ENCODE results near the gene ENDOV. TPM values are rescaled to one million over a fixed set of nuclear protein-coding genes. Genes with fewer than 3 reads are reported as not detected.

ENDOV gene
- total RNA-seq, 2 experiments from 2014 or later: 16.8 to 18.1 TPM

DNA sequence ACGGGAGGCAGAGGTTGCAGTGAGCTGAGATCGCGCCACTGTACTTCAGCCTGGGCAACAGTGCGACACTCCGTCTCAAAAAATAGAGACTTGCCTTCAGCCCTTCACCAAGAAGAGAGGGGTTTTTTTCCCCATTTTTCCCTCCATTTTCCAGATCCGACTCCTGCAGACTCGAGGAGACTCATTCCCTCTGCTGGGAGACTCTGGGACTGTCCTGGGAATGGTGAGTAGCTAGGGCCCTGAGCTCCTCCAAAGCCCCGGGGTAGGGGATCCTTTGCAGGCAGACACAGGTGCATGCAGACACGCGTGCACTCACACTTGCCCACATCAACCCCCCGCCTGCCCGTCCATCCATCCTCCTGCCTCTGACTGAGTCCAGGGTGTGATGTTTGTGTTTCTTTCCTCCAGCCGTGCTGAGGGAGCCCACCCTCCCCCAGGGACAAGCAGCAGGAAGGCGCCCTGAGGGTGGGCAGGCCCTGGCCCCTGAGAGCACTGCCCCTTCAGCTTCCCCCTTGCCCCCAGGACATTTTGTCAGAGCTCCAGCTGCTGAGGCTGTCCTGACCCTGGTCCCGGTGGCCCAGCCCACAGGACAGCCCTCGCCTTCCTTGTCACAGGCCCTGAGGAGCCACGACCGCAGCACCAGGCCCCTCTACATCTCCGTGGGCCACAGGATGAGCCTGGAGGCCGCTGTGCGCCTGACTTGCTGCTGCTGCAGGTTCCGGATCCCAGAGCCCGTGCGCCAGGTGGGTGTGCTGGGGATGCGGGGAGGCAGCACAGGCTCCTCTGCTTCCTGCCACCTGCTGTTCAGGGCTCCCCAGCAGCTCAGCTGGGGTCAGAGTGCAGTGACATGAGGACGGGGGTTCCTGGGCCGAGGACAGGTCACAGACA, 10.2 kb downstream of the ENDOV start:
- TF ChIP-seq, protein P1, sequence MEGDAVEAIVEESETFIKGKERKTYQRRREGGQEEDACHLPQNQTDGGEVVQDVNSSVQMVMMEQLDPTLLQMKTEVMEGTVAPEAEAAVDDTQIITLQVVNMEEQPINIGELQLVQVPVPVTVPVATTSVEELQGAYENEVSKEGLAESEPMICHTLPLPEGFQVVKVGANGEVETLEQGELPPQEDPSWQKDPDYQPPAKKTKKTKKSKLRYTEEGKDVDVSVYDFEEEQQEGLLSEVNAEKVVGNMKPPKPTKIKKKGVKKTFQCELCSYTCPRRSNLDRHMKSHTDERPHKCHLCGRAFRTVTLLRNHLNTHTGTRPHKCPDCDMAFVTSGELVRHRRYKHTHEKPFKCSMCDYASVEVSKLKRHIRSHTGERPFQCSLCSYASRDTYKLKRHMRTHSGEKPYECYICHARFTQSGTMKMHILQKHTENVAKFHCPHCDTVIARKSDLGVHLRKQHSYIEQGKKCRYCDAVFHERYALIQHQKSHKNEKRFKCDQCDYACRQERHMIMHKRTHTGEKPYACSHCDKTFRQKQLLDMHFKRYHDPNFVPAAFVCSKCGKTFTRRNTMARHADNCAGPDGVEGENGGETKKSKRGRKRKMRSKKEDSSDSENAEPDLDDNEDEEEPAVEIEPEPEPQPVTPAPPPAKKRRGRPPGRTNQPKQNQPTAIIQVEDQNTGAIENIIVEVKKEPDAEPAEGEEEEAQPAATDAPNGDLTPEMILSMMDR (IDR thresholded peaks at IDR 0.05): no peak
- intact Hi-C loops (cut with micrococcal nuclease): loop anchor here (5.0 kb wide), 2 partner anchors 152 to 557 kb away; no protein-coding TSS in a partner anchor
- no peak for DNase-seq
- H3K9me3 Mint-ChIP-seq: no peaks in the 10 kb centered on the region
- no peak overlapping the region for H3K4me3 Mint-ChIP-seq
- H3K4me1 Mint-ChIP-seq (ENCODE audit: low read depth): peaks cover 11% of the 10 kb centered on the region
- no peak overlapping the region for H3K27ac Mint-ChIP-seq
- CTCF ChIA-PET: interaction anchor here (0.8 to 1.0 kb wide), 3 partner anchors 9 to 545 kb away, joined by 3 to 4 read pairs (median 3); no protein-coding TSS in a partner anchor
- no peaks in the 10 kb centered on the region for H3K27me3 Mint-ChIP-seq
- ATAC-seq: no peak
- POLR2A ChIA-PET: interaction anchor here (0.6 to 1.1 kb wide), 3 partner anchors 10 to 29 kb away, joined by 3 to 4 read pairs (median 3); partner anchors contain the start of gene ENDOV
- no peaks in the 10 kb centered on the region for H3K36me3 Mint-ChIP-seq (ENCODE audit: low read depth)

DNA sequence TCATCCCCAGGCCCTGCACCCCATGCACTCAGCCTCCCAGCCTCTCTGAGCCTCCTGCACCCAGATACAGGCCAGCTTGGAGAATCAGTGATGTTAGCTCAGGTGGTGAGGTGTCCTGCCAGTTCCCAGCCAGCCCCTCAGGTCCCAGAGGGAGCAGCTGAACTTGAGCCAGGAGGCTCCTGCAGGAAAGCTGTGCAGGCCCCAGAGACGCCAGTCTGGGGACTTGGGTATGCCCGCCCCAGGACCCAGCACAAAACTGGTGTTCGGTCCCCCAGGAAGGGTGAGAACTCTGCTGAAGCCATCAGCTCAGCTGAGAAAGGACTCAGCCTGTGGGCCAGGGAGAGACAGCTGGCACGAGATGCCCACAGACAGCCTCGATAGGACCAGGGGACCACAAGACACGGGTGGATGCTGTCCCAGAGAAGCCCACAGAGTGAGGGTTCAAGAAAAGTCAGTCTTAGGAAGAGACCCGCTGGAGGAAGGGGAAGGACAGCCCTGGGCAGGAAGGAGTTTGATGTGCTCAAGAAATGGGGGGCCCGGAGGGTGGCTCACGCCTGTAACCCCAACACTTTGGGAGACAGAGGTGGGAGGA, 11.0 kb downstream of the ENDOV start:
- no peak overlapping the region for H3K4me3 Mint-ChIP-seq
- ATAC-seq: no peak
- peaks cover 11% of the 10 kb centered on the region for H3K4me1 Mint-ChIP-seq (ENCODE audit: low read depth)
- DNase-seq: no peak
- TF ChIP-seq, protein P1 (IDR thresholded peaks at IDR 0.05): no peak
- CTCF ChIA-PET: interaction anchor here (0.8 to 3.6 kb wide), 3 partner anchors 10 to 544 kb away, joined by 3 to 19 read pairs (median 3); no protein-coding TSS in a partner anchor
- no peak overlapping the region for H3K27ac Mint-ChIP-seq
- no peaks in the 10 kb centered on the region for H3K36me3 Mint-ChIP-seq (ENCODE audit: low read depth)
- POLR2A ChIA-PET: interaction anchor here (0.8 to 1.1 kb wide), 2 partner anchors 12 to 29 kb away, joined by 3 to 4 read pairs; no protein-coding TSS in a partner anchor
- intact Hi-C loops (cut with micrococcal nuclease): loop anchor here (5.0 kb wide), 2 partner anchors 151 to 556 kb away; no protein-coding TSS in a partner anchor
- H3K9me3 Mint-ChIP-seq: no peaks in the 10 kb centered on the region
- no peaks in the 10 kb centered on the region for H3K27me3 Mint-ChIP-seq

DNA sequence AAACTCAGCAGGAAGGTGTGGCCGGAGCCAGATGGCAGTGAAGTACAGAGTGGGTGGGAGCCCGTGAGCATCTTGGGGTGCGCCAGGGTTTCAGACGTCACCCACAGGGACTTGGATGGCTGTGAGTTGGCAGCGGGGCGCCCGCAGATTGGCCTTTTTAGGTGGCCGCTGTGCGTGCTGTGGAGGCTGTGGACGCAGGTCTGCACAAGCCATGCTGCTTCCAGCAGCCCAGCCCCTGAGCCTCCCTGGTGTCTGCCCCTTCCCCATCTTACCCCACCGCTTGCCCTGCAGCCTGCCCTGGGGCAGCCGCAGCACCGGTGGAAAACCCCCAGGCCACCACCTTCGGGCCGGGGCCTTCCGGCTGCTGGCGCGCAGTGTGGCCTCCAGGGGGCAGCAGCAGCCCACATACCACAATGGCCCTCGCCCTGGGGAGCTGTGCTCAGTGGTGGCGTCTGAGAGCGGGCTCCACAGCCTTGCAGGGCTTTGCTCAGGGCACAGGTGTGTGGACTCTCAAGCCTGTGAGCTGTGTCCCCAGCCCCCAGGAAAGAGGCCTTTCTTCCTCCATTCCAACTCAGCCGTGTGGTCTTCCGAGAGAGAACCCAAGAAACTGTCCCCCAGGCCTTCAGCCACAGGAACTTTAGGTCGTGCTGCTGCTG, 11.8 kb downstream of the ENDOV start:
- POLR2A ChIA-PET: interaction anchor here (1.0 to 1.3 kb wide), 2 partner anchors 10 to 28 kb away, joined by 4 read pairs; no protein-coding TSS in a partner anchor
- ATAC-seq: peak; percentile 98
- Mint-ChIP-seq H3K4me3 (no peak overlapping the region), H3K4me1 (ENCODE audit: low read depth) (peaks cover 11% of the 10 kb centered on the region), H3K27ac (no peak overlapping the region), H3K9me3 (no peaks in the 10 kb centered on the region), H3K27me3 (no peaks in the 10 kb centered on the region), H3K36me3 (ENCODE audit: low read depth) (no peaks in the 10 kb centered on the region)
- intact Hi-C loops (cut with micrococcal nuclease): loop anchor here (5.0 kb wide), 2 partner anchors 151 to 556 kb away; no protein-coding TSS in a partner anchor
- CTCF ChIA-PET: interaction anchor here (0.7 to 3.6 kb wide), 37 partner anchors 9 to 673 kb away, joined by 3 to 19 read pairs (median 4); no protein-coding TSS in a partner anchor
- TF ChIP-seq, protein P1 (IDR thresholded peaks at IDR 0.05): peak; percentile 94
- peak; percentile 86 for DNase-seq

DNA sequence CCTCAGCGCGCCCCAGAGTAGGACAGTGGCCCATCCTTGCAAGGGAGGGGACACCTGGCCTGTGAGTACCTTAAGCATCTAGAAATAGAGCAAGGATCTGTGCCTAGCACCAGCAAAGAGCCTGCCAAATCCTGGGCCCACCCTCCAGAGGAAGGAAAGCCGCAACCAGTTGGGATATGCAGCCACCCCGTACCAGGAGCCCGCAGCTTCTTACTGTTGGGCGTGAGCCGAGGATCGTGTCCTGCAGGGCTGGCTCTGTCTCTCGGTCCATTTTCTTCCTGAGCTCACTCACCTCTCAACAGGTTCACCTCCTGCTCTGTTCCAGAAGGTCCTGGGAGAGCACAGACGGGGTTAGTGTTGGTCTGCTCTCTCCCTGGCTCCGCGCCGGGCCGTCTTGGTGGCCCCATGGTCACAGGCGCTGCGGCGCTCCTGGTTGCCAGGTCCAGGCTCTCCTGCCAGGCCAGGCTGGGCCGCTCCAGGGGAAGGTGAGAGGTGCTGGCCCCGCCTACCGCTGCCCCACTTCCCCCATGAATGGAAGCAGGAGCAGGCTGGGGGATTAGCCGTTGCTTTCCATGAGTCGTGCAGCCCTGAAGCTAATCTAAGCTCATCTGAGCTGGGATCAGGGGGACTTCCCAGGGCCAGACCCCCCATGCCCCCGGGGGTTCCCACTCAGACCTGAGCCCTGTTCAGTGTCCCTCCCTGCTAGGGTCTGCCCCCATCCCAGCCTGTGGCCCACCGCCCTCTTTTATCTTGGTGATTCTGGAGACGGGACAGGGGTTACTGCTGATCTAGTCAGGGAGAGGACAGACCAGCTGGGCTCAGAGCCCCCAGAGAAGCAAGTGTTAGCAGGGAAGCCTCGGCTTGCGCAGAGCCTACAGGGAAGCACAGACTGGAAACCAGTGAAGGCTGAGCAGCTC, 12.7 kb downstream of the ENDOV start:
- ATAC-seq (no peak), DNase-seq (no peak)
- Mint-ChIP-seq H3K4me3 (no peak overlapping the region), H3K4me1 (ENCODE audit: low read depth) (peaks cover 11% of the 10 kb centered on the region), H3K36me3 (ENCODE audit: low read depth) (no peaks in the 10 kb centered on the region), H3K27me3 (no peaks in the 10 kb centered on the region), H3K27ac (no peak overlapping the region), H3K9me3 (no peaks in the 10 kb centered on the region)
- ChIA-PET POLR2A (interaction anchor here (1.0 to 1.3 kb wide), 2 partner anchors 11 to 27 kb away, joined by 4 read pairs; no protein-coding TSS in a partner anchor), CTCF (interaction anchor here (0.7 to 3.6 kb wide), 37 partner anchors 8 to 672 kb away, joined by 3 to 19 read pairs (median 4); no protein-coding TSS in a partner anchor)
- TF ChIP-seq, protein P1 (IDR thresholded peaks at IDR 0.05): no peak
- intact Hi-C loops (cut with micrococcal nuclease): loop anchor here (5.0 kb wide), 2 partner anchors 150 to 555 kb away; no protein-coding TSS in a partner anchor

Measured in activated CD8-positive, alpha-beta T cell treated with anti-CD3 and anti-CD28 coated beads for 36 hours (primary cell).